Activated naive CD4-positive, alpha-beta T cell treated with anti-CD3 and anti-CD28 coated beads, Interleukin-2, amount 50 U/mL, for 72 hours (primary cell): Measurements from ENCODE around the gene KRTAP10-8. TPM values are rescaled to one million over a fixed set of nuclear protein-coding genes. Genes with fewer than 3 reads are reported as not detected.
"Not testable (repeated sequence)": the region's sequence is repeated elsewhere in the genome, so short reads cannot be mapped to it uniquely, and the experiment has no call there.

ENCODE experiments used
- ATAC-seq, 2 donors: fragments of 150-1000 bp; cut with Tn5 transposase; 2 replicates each; pipeline ENCODE4 v1.10.0; 2021; ENCODE audit warnings: mild to moderate bottlenecking in 2 of 2, moderate library complexity in 2 of 2
- DNase-seq, 2 donors: peaks; one replicate each; pipeline ENCODE4 v3.0.0; 2021 to 2022; ENCODE audit warnings: low spot score in 2 of 2
- H3K27ac Mint-ChIP-seq, 2 donors: one replicate each; pipeline ENCODE4 v1.8.0; 2022; ENCODE audit warnings: mild to moderate bottlenecking in 2 of 2, mixed read lengths in 2 of 2
- H3K36me3 Mint-ChIP-seq, 2 donors: one replicate each; pipeline ENCODE4 v1.8.0; 2022; ENCODE audit warnings: mixed read lengths in 2 of 2
- H3K9me3 Mint-ChIP-seq, 2 donors: one replicate each; pipeline ENCODE4 v1.8.0; 2022; ENCODE audit warnings: mixed read lengths in 2 of 2
- total RNA-seq, 2 donors: library from RNA; stranded (reverse); gene quantifications; one replicate each; pipeline ENCODE4 v1.2.3, GENCODE V29; 2022

KRTAP10-8 gene
- total RNA-seq, 2 donors from 2014 or later: not detected

- Mint-ChIP-seq H3K36me3 (peaks cover 34 to 40% of the 10 kb centered on the region in 2 donors), H3K27ac (no peak overlapping the region), H3K9me3 (peaks cover 33 to 41% of the 10 kb centered on the region in 2 donors)
- DNase-seq: no peak
- ATAC-seq: no peak
Observed at GRCh38 chr21:44640761-44641160, 28.9 kb downstream of the KRTAP10-8 start.

- Mint-ChIP-seq H3K27ac (peak overlapping the region in 1 of 2 donors; percentile 31), H3K36me3 (peaks cover 34 to 47% of the 10 kb centered on the region in 2 donors), H3K9me3 (peaks cover 33 to 41% of the 10 kb centered on the region in 2 donors)
- DNase-seq (no peak), ATAC-seq (no peak)
Observed at GRCh38 chr21:44643741-44644310, 31.9 kb downstream of the KRTAP10-8 start.

GRCh38 chr21:44644878-44645277 is 33.0 kb downstream of the KRTAP10-8 start:
- DNase-seq: no peak
- H3K36me3 Mint-ChIP-seq: peaks cover 34 to 47% of the 10 kb centered on the region in 2 donors
- H3K9me3 Mint-ChIP-seq: peaks cover 33 to 39% of the 10 kb centered on the region in 2 donors
- ATAC-seq: no peak
- H3K27ac Mint-ChIP-seq: no peak overlapping the region

GRCh38 chr21:44646366-44647221 is 34.7 kb downstream of the KRTAP10-8 start, which contains the start of gene KRTAP10-11:
TSS of gene KRTAP10-11 (plus strand) at chr21:44646414. CDS start at chr21:44646459, 45 bp downstream.
- Mint-ChIP-seq H3K27ac (peak within 1 kb of the TSS in 1 of 2 donors; percentile 62), H3K36me3 (peaks cover 25 to 42% of the 10 kb centered on the region in 2 donors), H3K9me3 (peaks cover 26 to 29% of the 10 kb centered on the region in 2 donors)
- ATAC-seq, DNase-seq: not testable (repeated sequence)

- H3K27ac Mint-ChIP-seq: peak overlapping the region in 1 of 2 donors; percentile 62
- H3K9me3 Mint-ChIP-seq: peaks cover 26% of the 10 kb centered on the region in 2 donors
- H3K36me3 Mint-ChIP-seq: peaks cover 25 to 39% of the 10 kb centered on the region in 2 donors
- ATAC-seq: no peak
- DNase-seq: no peak
Observed at GRCh38 chr21:44647222-44647552, 35.3 kb downstream of the KRTAP10-8 start.

- peaks cover 14 to 15% of the 10 kb centered on the region in 2 donors for H3K9me3 Mint-ChIP-seq
- no peak for ATAC-seq
- peaks cover 14 to 31% of the 10 kb centered on the region in 2 donors for H3K36me3 Mint-ChIP-seq
- no peak for DNase-seq
- H3K27ac Mint-ChIP-seq: no peak overlapping the region
Observed at GRCh38 chr21:44648557-44649311, 36.9 kb downstream of the KRTAP10-8 start.

GRCh38 chr21:44649521-44650100 is 37.7 kb downstream of the KRTAP10-8 start:
- H3K27ac Mint-ChIP-seq: no peak overlapping the region
- DNase-seq (no peak), ATAC-seq (no peak)
- H3K36me3 Mint-ChIP-seq: peaks cover 6 to 29% of the 10 kb centered on the region in 2 donors
- H3K9me3 Mint-ChIP-seq: peaks cover 6 to 12% of the 10 kb centered on the region in 2 donors

GRCh38 chr21:44650265-44650972 is 38.5 kb downstream of the KRTAP10-8 start:
- H3K9me3 Mint-ChIP-seq: peaks cover 0 to 6% of the 10 kb centered on the region in 2 donors
- no peak overlapping the region for H3K27ac Mint-ChIP-seq
- no peak for ATAC-seq
- H3K36me3 Mint-ChIP-seq: peaks cover 0 to 23% of the 10 kb centered on the region in 2 donors
- no peak for DNase-seq

- DNase-seq (no peak), ATAC-seq (no peak)
- Mint-ChIP-seq H3K27ac (no peak overlapping the region), H3K36me3 (peaks cover 4 to 26% of the 10 kb centered on the region in 2 donors), H3K9me3 (peaks cover 4 to 8% of the 10 kb centered on the region in 2 donors)
Observed at GRCh38 chr21:44650973-44651675, 39.2 kb downstream of the KRTAP10-8 start.

GRCh38 chr21:44653123-44653522 is 41.2 kb downstream of the KRTAP10-8 start:
- ATAC-seq (no peak), DNase-seq (no peak)
- H3K9me3 Mint-ChIP-seq: peaks cover 19 to 25% of the 10 kb centered on the region in 2 donors
- no peak overlapping the region for H3K27ac Mint-ChIP-seq
- H3K36me3 Mint-ChIP-seq: peaks cover 24 to 38% of the 10 kb centered on the region in 2 donors

- no peak for DNase-seq
- Mint-ChIP-seq H3K9me3 (peaks cover 19 to 31% of the 10 kb centered on the region in 2 donors), H3K27ac (no peak overlapping the region), H3K36me3 (peaks cover 25 to 44% of the 10 kb centered on the region in 2 donors)
- peak in 1 of 2 donors; percentile 13 for ATAC-seq
Observed at GRCh38 chr21:44653656-44654575, 42.0 kb downstream of the KRTAP10-8 start.

GRCh38 chr21:44654576-44655175 is 42.8 kb downstream of the KRTAP10-8 start, which contains the start of gene KRTAP12-4:
TSS of gene KRTAP12-4 (minus strand) at chr21:44654659. CDS start at chr21:44654614, 45 bp downstream.
- Mint-ChIP-seq H3K9me3 (peaks cover 19 to 35% of the 10 kb centered on the region in 2 donors), H3K27ac (no peak within 1 kb of the TSS), H3K36me3 (peaks cover 25 to 46% of the 10 kb centered on the region in 2 donors)
- ATAC-seq (no peak), DNase-seq (no peak)

- DNase-seq (no peak), ATAC-seq (no peak)
- Mint-ChIP-seq H3K36me3 (peaks cover 31 to 56% of the 10 kb centered on the region in 2 donors), H3K9me3 (peaks cover 19 to 46% of the 10 kb centered on the region in 2 donors), H3K27ac (peak overlapping the region; percentile 69 to 74)
Observed at GRCh38 chr21:44656868-44657267, 45.0 kb downstream of the KRTAP10-8 start.
